Astrocyte (in vitro differentiated cells and primary cell): ENCODE results near the gene UGT1A5.

Experiments
- CTCF ChIP-seq: IDR thresholded peaks from 2 replicates; pipeline ENCODE4 v1.5.1; 2011; ENCODE audit warnings: low read depth, mild to moderate bottlenecking, inconsistent platforms, low read length, moderate library complexity; ENCODE audit not compliant: insufficient read depth
- EZH2 ChIP-seq: IDR thresholded peaks from 2 replicates; pipeline ENCODE4 v1.6.1; 2012; ENCODE audit warnings: mild to moderate bottlenecking, low read length, inconsistent platforms; ENCODE audit not compliant: insufficient read depth

GRCh38 chr2:233775414-233775813, 62.7 kb downstream of the UGT1A5 start:
- TF ChIP-seq CTCF (no peak), EZH2 (no peak)
